Panc1 (cell line): ENCODE data around the gene TMEM63B.

Experiments
- SIN3A ChIP-seq: IDR thresholded peaks from 2 replicates; pipeline ENCODE4 v1.6.1; 2012; ENCODE audit warnings: low read depth, mild to moderate bottlenecking, low read length, moderate library complexity, borderline replicate concordance; ENCODE audit not compliant: insufficient read depth
- TCF7L2 ChIP-seq: IDR thresholded peaks from 2 replicates; pipeline ENCODE4 v1.6.1; 2011; ENCODE audit warnings: mild to moderate bottlenecking, low read depth, low read length, inconsistent platforms
- TF ChIP-seq, protein P1 (sequence below): fragments of 450-650 bp; IDR thresholded peaks from 2 replicates; pipeline ENCODE4 v1.5.1; 2017; ENCODE audit warnings: mild to moderate bottlenecking
- TF ChIP-seq, protein P2 (sequence below), 2 experiments: IDR thresholded peaks; 2 replicates each; pipeline ENCODE4 v1.6.1; 2011 to 2012; ENCODE audit warnings: low read depth in 2 of 2, control low read depth in 1 of 2, low read length in 1 of 2, mild to moderate bottlenecking in 1 of 2, moderate library complexity in 1 of 2; ENCODE audit not compliant: insufficient read depth in 1 of 2

DNA sequence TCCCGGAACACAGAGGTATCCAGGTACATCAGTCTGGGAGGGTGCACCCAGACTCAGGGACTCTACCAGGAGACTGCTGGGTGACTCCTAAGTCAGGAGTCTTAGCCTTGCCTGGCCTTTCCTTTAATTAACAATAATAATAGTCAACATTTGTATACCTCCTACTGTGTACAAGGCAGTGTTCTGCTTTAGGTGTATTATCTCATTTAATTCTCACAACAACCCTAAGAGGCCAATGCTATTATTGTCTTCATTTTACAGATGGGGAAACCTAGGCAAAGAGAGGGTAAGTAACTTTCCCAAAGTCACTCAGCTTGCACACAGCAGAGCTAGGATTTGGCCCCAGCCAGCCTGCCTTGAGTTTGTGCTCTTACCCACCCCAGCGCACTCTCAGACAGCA, 39.7 kb upstream of the TMEM63B start:
- TF ChIP-seq, protein P1, sequence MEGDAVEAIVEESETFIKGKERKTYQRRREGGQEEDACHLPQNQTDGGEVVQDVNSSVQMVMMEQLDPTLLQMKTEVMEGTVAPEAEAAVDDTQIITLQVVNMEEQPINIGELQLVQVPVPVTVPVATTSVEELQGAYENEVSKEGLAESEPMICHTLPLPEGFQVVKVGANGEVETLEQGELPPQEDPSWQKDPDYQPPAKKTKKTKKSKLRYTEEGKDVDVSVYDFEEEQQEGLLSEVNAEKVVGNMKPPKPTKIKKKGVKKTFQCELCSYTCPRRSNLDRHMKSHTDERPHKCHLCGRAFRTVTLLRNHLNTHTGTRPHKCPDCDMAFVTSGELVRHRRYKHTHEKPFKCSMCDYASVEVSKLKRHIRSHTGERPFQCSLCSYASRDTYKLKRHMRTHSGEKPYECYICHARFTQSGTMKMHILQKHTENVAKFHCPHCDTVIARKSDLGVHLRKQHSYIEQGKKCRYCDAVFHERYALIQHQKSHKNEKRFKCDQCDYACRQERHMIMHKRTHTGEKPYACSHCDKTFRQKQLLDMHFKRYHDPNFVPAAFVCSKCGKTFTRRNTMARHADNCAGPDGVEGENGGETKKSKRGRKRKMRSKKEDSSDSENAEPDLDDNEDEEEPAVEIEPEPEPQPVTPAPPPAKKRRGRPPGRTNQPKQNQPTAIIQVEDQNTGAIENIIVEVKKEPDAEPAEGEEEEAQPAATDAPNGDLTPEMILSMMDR: no peak
- no peak for TF ChIP-seq TCF7L2
- no peak for TF ChIP-seq SIN3A
- TF ChIP-seq, protein P2, sequence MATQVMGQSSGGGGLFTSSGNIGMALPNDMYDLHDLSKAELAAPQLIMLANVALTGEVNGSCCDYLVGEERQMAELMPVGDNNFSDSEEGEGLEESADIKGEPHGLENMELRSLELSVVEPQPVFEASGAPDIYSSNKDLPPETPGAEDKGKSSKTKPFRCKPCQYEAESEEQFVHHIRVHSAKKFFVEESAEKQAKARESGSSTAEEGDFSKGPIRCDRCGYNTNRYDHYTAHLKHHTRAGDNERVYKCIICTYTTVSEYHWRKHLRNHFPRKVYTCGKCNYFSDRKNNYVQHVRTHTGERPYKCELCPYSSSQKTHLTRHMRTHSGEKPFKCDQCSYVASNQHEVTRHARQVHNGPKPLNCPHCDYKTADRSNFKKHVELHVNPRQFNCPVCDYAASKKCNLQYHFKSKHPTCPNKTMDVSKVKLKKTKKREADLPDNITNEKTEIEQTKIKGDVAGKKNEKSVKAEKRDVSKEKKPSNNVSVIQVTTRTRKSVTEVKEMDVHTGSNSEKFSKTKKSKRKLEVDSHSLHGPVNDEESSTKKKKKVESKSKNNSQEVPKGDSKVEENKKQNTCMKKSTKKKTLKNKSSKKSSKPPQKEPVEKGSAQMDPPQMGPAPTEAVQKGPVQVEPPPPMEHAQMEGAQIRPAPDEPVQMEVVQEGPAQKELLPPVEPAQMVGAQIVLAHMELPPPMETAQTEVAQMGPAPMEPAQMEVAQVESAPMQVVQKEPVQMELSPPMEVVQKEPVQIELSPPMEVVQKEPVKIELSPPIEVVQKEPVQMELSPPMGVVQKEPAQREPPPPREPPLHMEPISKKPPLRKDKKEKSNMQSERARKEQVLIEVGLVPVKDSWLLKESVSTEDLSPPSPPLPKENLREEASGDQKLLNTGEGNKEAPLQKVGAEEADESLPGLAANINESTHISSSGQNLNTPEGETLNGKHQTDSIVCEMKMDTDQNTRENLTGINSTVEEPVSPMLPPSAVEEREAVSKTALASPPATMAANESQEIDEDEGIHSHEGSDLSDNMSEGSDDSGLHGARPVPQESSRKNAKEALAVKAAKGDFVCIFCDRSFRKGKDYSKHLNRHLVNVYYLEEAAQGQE (IDR thresholded peaks at IDR 0.05; ENCODE audit: insufficient read depth in 1 of 2, low read depth in 2 of 2, low read length in 1 of 2): no peak
